ENCODE measurements around the gene AMN. TPM values are rescaled to one million over a fixed set of nuclear protein-coding genes. Genes with fewer than 3 reads are reported as not detected.

Gene AMN
- total and polyA plus RNA-seq, 9 of the 15 experiments (the other 6 are each of a cell fraction or from before 2014, with no cell fraction given): 0.04 to 0.14 TPM; not detected in 7

- DNase-seq (ENCODE audit: extremely low read depth in 1 of 4, low spot score in 3 of 4) (no peak), FAIRE-seq (no peak)
- WGBS (ENCODE audit: insufficient coverage, low coverage, missing lambda C conversion rate): 92% methylated on average over 5 of the region's 14 CpGs
Measured at GRCh38 chr14:102883554-102883953, 38.9 kb upstream of the AMN start.

More at GRCh38 chr14:102883554-102883953, 38.9 kb upstream of the AMN start:
- Histone ChIP-seq H2AFZ (ENCODE audit: low read depth, low read length) (no peak overlapping the region), H3K9ac (ENCODE audit: insufficient read depth in 1 of 2, low read depth in 2 of 2, low read length in 2 of 2) (no peak overlapping the region), H3K4me1 (replicated peaks in 1 of 2; ENCODE audit: control insufficient read depth in 2 of 2, insufficient read depth in 2 of 2, low read length in 2 of 2) (no peaks in the 10 kb centered on the region), H3K27ac (ENCODE audit: extremely low read depth, low read depth, low read length) (no peak overlapping the region), H3K4me3 (no peak overlapping the region), H3K9me3 (replicated peaks; ENCODE audit: control insufficient read depth, insufficient read depth, low read depth, low read length) (no peaks in the 10 kb centered on the region), H4K20me1 (replicated peaks; ENCODE audit: control insufficient read depth, insufficient read depth, low read length) (no peaks in the 10 kb centered on the region), H3K36me3 (ENCODE audit: control insufficient read depth, insufficient read depth, low read length) (peaks cover 6% of the 10 kb centered on the region; the same call in 2 of the 3 replicates), H3K79me2 (ENCODE audit: control insufficient read depth, insufficient read depth, low read length) (no peaks in the 10 kb centered on the region), H3K9me1 (ENCODE audit: control insufficient read depth, insufficient read depth, low read length) (no peaks in the 10 kb centered on the region), H3K27me3 (ENCODE audit: control insufficient read depth in 2 of 2, insufficient read depth in 2 of 2, low read length in 2 of 2) (no peaks in the 10 kb centered on the region), H3K4me2 (ENCODE audit: insufficient read depth, low read length) (no peak overlapping the region)
- intact Hi-C loops (cut with micrococcal nuclease): no loop called here
- no peak for ATAC-seq
- in situ Hi-C loops (cut with MboI): no loop called here
- TF ChIP-seq OTX1 (CRISPR knock-in tag; IDR thresholded peaks at IDR 0.05): no peak
- TF ChIP-seq ZNF785 (CRISPR knock-in tag; IDR thresholded peaks at IDR 0.05): no peak
- no peak for TF ChIP-seq ZNF655 (CRISPR knock-in tag; IDR thresholded peaks at IDR 0.05)
- TF ChIP-seq GTF2E2 (tag; IDR thresholded peaks at IDR 0.05): no peak
- TF ChIP-seq, protein P1, sequence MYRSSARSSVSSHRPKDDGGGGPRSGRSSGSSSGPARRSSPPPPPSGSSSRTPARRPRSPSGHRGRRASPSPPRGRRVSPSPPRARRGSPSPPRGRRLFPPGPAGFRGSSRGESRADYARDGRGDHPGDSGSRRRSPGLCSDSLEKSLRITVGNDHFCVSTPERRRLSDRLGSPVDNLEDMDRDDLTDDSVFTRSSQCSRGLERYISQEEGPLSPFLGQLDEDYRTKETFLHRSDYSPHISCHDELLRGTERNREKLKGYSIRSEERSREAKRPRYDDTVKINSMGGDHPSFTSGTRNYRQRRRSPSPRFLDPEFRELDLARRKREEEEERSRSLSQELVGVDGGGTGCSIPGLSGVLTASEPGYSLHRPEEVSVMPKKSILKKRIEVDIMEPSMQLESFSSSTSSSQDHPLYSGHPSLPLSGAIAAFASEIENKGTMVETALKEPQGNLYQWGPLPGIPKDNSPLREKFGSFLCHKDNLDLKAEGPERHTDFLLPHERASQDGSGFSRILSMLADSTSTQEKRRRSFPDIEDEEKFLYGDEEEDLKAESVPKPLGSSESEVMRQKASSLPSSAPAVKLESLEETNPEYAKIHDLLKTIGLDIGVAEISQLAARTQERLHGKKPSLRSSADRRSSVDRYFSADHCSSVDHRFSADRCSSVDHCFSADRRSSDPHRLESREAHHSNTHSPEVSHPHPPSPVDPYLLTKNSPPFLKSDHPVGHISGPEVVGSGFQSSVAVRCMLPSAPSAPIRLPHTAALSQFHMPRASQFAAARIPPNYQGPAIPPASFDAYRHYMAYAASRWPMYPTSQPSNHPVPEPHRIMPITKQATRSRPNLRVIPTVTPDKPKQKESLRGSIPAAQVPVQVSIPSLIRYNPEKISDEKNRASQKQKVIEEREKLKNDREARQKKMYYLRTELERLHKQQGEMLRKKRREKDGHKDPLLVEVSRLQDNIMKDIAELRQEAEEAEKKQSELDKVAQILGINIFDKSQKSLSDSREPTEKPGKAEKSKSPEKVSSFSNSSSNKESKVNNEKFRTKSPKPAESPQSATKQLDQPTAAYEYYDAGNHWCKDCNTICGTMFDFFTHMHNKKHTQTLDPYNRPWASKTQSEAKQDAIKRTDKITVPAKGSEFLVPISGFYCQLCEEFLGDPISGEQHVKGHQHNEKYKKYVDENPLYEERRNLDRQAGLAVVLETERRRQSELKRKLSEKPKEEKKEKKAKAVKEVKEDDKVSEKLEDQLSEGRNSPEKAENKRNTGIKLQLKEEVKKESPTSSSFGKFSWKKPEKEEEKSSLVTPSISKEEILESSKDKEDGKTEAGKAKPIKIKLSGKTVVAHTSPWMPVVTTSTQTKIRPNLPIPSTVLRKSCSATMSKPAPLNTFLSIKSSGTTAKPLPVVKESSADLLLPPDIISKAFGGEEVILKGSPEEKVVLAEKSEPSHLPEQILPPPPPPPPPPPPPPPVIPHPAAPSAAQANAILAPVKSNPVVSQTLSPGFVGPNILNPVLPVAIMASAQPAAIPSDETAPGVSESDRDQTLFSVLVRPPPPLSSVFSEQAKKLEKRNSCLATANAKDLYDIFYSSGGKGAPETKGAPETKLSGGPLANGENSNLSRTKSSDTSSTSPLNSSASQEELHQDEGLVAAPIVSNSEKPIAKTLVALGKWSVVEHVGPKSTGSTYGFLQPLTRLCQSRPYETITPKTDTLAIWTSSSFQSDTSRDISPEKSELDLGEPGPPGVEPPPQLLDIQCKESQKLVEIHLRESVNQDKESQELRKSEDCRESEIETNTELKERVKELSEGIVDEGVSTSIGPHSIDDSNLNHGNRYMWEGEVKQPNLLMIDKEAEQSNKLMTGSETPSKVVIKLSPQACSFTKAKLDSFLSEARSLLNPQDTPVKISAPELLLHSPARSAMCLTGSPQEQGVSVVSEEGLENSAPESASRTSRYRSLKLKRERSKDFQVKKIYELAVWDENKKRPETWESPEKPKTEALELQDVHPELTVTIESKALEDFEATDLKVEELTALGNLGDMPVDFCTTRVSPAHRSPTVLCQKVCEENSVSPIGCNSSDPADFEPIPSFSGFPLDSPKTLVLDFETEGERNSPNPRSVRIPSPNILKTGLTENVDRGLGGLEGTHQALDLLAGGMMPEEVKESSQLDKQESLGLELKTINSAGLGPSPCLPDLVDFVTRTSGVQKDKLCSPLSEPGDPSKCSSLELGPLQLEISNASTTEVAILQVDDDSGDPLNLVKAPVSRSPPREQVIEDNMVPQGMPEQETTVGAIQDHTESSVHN (IDR thresholded peaks at IDR 0.05; ENCODE audit: borderline replicate concordance in 1 of 2, low read depth in 1 of 2): no peak
- TF ChIP-seq NR3C1 (CRISPR knock-in tag; IDR thresholded peaks at IDR 0.05): no peak
- TF ChIP-seq SMAD4 (CRISPR knock-in tag; conservative IDR thresholded peaks at IDR 0.05): no peak
- no peak for TF ChIP-seq CXXC5 (CRISPR knock-in tag; IDR thresholded peaks at IDR 0.05)
- no peak for TF ChIP-seq ZBED1 (IDR thresholded peaks at IDR 0.05)
- ChIA-PET POLR2A (no interaction called here), CTCF (ENCODE audit: low intra/inter-chr PET ratio) (no interaction called here)
- no TSS peak for BruUV-seq (replicated peaks)
